NCI-H446 (cell line): ENCODE measurements around the gene CHRDL1.
"Not testable (repeated sequence)": the region's sequence is repeated elsewhere in the genome, so short reads cannot be mapped to it uniquely, and the experiment has no call there.

Source experiments
- DNase-seq, 2 experiments: peaks; one replicate each; lab custom pipeline; 2025; lab: John Stamatoyannopoulos, UW

Gene CHRDL1

DNA sequence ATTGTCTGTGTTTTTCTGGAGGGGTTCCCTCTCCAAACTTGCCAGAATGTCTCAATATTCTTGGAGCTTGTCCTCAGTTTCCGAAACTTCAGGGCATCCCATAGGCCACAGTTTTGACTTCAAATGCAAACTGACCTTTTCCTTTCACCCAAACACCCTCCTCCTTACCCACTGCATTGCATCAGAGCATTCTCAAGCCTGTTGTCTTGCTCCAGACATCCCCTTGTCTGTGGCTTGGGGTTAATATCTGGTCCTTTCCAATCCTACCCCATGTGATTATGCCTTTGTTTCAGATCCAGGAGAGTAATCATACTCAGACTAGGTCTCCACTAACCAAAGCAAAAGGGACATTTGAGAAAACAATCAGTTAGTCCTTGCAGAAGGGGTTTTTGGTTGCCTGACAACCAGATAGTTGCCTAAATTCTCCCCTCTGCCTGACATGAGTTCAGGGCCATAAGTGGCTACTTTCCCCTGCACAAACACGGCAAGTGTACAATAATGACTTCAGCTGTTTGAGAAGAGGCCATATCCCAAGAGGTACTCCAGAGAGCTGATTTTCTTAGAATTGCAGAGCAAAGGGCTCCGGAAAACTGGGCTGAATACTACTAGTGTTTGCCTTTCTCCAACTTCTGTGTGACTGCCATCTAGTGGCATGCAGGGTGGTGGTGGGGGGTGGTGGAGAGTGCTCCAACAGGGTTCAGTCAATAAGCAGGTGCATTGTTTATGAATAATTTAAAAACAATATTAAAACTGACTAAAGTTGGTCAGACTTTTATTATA lies 130.2 kb downstream of the CHRDL1 start:
- DNase-seq: peak in 1 of 2 experiments; percentile 9

DNA sequence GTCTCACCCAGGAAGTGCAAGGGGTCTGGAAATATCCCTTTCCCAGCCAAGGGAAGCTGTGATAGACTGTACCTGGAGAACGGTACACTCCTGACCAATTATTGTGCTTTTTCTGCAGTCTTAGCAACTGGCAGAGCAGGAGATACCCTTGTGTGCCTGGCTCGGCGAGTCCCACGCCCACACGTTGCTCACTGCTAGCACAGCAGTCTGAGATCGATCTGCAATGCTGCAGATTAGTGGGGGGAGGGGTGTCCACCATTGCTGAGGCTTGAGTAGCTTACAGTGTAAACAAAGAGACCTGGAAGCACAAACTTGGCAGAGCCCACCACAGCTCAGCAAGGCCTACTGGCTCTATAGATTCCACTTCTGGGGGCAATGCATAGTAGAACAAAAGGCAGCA lies 138.5 kb downstream of the CHRDL1 start:
- no peak for DNase-seq

- DNase-seq: not testable (repeated sequence)
These were observed 141.3 kb downstream of the CHRDL1 start for GRCh38 chrX:110654280-110654679.

- no peak for DNase-seq
These were observed 149.2 kb downstream of the CHRDL1 start for GRCh38 chrX:110646386-110646785.
